GM12892 (cell line): ENCODE measurements around the gene PITPNC1.
"Not testable (repeated sequence)": the region's sequence is repeated elsewhere in the genome, so short reads cannot be mapped to it uniquely, and the experiment has no call there.

Experiments
- DNase-seq: peaks from one replicate; pipeline ENCODE4 v3.0.0; 2011; ENCODE audit not compliant: insufficient read length
- FAIRE-seq: peaks from 2 replicates; lab custom pipeline; 2011; peaks lifted over from hg19 to GRCh38; lab: Jason Lieb, UNC
- POLR2A ChIP-seq: IDR thresholded peaks from 2 replicates; pipeline ENCODE4 v1.6.1; 2011; ENCODE audit warnings: low read depth, low read length, control low read depth
- POLR2AphosphoS5 ChIP-seq: IDR thresholded peaks from 2 replicates; pipeline ENCODE4 v1.6.1; 2011; ENCODE audit warnings: low read depth, low read length, control low read depth
- TAF1 ChIP-seq: IDR thresholded peaks from 2 replicates; pipeline ENCODE4 v1.6.1; 2011; ENCODE audit warnings: low read depth, mild to moderate bottlenecking, control low read depth, low read length, borderline replicate concordance

The PITPNC1 gene

DNA sequence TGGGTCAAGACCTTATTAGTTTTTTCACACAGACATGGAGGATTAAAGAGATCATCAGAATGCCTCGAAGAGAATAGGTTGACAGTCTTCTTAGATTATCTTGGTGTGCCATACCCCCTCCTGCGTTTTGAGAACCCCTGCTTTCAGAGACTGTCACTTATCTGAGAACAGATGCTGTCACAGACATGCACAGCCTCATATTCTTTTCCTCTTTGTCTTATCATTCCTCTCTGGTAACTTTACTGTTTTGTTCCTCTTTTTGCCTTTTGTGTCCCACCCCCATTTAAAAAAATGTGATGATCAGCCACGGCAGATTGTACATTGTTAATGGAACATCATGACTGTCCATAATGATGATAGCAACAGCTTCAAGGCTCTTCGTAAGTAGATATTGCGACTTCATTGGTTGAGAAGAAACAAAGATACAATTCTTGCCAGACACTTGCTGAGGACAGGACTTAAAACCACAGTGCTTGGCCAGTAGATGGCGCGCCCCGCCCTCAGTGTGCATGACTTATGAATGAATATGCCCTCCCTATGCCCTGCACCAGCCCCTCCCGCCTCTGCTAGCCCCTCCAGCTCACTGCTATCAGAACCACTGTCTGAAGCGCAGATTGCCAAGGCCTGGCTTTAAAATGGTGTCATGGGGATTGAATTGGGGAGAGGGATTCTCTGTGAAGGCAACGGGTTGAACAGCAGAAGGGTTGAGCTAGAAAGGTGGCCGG lies 2.6 kb upstream of the PITPNC1 start:
- no peak for TF ChIP-seq POLR2A
- no peak for TF ChIP-seq TAF1
- no peak for TF ChIP-seq POLR2AphosphoS5
- FAIRE-seq = peak; percentile 95
- peak; percentile 45 for DNase-seq

DNA sequence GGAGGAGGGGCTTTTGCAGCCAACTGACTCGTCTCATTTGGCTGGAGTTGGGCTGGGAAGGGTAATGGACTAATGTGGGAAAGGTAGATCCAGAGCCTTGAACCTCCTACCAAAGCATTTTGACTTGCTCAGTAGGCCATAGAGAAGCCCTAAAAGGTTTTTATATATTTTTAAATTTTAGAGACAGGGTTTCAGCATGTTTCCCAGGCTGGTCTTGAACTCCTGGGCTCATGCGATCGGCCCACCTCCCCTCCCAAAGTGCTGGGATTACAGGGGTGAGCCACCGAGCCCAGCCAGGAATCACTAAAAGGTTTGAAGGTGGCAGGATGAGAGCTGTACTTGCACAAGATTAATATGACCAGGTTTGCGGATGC lies 2.0 kb upstream of the PITPNC1 start:
- FAIRE-seq (no peak), DNase-seq (no peak)
- no peak for TF ChIP-seq TAF1
- TF ChIP-seq POLR2AphosphoS5 = no peak
- TF ChIP-seq POLR2A = no peak

DNA sequence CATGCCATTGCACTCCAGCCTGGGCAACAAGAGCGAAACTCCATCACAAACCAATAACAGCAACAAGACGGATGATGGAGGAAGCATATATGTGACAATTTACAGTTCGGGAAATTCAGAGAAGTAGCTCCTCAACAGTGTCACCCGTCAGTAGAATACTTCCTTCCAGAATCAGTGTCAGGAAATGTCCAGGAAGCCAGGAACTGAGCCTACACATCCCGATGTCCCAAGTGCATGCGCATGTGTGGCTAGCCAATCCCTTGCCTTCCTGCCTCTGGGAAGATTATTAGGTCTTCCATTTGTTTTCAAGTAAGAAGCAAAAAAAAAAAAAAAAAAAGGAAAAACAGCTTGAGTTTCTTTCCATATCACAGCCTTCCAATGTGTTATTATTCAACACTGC lies 1.4 kb upstream of the PITPNC1 start:
- FAIRE-seq (no peak), DNase-seq (no peak)
- no peak for TF ChIP-seq POLR2A
- TF ChIP-seq POLR2AphosphoS5 = no peak
- TF ChIP-seq TAF1 = no peak

DNA sequence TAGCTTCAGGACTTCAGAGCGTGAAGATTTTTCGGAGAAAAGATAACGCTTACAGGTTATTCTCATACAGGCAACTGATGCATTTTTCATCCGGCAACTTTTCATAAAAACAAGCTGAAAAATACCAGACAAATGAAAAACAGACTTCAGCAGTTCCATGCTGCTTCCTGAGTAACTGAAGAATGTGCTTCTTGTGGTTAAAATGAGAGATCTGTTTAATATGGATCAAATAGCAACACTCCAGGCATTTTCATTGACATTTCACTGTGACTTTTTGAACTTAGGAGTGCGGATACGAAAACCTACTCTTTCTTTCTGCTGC lies 705 bp upstream of the PITPNC1 start:
- TF ChIP-seq TAF1 (no peak), POLR2AphosphoS5 (no peak), POLR2A (no peak)
- DNase-seq (no peak), FAIRE-seq (no peak)

DNA sequence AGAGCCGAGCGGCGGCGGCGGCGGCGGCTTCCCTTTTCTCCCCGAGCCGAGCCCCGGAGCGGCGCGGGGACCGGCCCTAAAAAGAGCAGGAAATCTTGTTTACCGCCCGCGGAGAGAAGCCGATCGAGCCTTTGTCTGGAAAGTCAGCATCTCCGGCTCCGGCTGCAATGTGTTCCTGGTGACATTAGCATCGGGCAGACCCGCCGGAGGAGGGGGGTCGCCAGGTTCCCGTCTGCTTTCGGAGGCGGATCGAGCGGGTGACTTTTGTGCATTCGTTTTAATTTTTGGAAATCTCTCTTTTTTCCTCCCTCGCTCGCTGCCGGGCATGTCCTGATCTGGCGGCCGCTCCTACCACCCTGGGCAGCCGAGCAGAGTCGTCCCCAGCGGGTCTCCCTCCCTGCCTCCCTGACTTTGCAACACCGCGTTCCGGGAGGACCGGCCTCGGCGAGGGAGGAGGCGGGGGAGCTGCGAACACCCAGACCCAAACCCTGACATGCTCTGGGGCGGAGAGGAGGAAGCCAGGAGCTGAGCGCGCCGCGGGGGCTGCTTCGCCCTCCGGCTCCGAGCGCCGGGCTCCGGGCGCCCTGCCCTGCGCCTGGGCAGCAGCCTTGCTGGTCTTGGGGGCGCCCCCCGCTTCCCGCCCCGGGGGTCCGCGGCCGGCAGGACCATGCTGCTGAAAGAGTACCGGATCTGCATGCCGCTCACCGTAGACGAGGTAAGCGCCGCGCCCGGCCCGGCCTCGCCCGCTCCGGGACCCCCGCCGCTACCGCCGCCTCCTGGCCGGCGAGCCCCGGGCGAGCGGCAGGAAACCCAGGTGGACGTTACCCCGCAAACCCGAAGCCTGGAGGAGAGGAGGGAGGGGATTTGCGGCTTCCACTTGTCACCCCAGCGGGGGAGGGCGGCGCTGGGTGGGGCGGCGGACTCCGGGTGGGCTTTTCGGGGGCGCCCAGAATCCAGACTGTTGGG lies 690 bp downstream of the PITPNC1 start:
- DNase-seq = peak; percentile 50
- TF ChIP-seq POLR2AphosphoS5 = no peak
- peak; percentile 6; the same call in 1 of the 2 replicates for TF ChIP-seq POLR2A
- no peak for FAIRE-seq

DNA sequence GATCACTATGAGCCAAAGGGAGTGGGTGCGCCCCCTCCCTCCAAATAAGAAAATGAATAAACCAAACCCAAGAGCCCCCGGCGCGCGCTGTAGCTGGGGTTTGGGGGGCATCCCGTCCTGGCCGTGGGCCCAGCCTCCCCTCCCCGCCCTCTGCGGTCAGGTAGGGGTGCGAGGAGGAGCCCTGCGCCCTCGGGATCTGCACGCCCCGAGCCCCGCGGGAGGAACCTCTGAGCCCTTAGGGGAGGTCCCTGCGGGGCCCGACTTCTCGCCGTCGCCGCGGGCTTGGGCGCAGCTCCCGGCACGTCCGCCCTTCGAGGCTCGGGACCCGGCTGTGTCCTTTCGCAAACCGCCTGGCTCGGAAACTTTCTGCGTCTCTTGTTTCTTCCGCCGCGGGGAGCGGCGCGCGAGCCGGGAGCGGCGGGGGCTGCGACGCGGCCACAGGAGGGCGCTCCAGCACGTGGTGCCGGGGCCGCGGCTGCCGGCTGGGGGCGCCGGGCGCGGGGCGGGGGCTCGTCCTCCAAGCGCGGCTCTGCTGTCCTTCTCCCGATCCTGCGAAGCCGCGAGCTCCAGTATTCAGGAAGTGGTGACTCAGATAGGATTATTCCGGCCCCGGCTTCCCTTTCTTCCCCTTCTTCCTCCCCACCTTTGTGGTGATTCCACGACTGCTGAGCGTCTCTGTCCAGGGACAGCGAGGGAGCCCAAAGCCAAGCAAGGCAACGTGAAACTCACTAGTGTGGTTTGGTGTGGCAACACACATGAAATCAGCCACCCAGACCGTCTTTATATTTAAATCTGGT lies 1.6 kb downstream of the PITPNC1 start:
- TF ChIP-seq POLR2A (peak; percentile 58; the same call in 1 of the 2 replicates), TAF1 (no peak), POLR2AphosphoS5 (no peak)
- FAIRE-seq = peak; percentile 44
- DNase-seq = peak; percentile 61

DNA sequence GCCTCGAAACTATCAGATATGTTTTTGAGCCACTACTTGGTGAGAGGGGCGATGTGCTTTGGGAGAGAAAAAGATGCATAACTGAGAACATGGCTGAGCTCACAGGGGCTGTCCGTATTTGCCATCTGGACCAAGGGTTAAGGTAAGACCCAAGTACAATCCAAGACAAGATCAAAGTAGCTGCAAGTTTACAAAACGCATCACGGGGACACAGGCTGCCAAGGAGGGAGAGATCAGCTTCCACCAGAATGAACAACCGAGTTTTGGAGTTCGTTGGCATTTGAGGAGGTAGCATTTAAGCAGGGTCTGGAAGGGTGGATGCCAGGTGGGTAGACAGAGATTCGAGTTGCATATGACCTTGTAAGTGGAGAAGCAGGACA lies 2.2 kb downstream of the PITPNC1 start:
- FAIRE-seq (peak; percentile 68), DNase-seq (no peak)
- TF ChIP-seq TAF1 = no peak
- no peak for TF ChIP-seq POLR2A
- no peak for TF ChIP-seq POLR2AphosphoS5

DNA sequence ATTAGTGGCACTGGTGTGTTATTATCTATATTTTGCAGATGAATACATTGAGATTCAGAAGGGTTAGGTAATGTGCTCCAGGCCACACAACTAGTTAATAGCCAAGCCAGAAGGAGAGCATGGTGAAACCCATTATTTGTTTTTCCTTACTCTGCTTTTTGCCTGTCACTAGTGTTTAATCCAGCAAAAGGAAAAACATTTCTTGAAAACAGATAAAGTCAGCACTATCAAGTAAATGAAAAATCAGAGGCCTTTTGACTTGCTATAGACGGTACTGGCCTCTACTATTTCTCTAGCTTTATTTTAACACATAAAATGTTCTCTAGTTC lies 4.8 kb downstream of the PITPNC1 start:
- no peak for DNase-seq
- no peak for FAIRE-seq
- TF ChIP-seq POLR2A (no peak), POLR2AphosphoS5 (no peak), TAF1 (no peak)

DNA sequence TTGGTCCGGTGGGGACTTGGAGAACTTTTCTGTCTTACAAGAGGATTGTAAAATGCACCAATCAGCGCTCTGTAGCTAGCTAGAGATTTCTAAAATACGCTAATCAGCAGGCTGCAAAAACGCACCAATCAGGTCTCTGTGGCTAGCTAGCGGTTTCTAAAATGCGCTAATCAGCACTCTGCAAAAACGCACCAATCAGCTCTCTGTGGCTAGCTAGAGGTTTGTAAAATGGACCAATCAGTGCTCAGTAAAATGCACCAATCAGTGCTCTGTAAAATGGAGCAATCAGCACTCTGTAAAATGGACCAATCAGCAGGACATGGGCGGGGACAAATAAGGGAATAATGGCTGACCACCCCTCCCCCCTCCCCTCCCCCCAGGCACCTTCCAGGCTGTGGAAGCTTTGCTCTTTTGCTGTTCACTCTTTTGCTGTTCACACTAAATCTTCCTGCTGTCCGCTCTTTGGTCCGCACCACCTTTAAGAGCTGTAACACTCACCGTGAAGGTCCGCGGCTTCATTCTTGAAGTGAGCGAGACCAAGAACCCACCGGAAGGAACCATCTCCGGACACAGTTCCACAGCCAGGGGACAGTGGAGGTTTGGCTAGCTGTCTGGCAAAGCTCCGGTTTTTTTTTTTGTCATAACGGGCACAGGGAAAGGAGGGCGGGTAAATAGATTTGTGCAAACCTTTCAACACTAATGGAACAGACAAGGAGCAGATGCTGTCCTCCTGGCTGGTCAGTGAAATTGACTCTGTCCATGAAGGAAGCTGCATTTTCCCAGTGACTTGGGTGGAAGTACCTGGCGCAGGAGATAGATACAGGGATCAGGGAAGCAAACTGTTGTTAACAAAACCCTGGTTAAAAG lies 8.3 kb downstream of the PITPNC1 start:
- FAIRE-seq = no peak
- DNase-seq = no peak
- TF ChIP-seq POLR2A = no peak
- TF ChIP-seq POLR2AphosphoS5 = no peak
- TF ChIP-seq TAF1 = no peak

DNA sequence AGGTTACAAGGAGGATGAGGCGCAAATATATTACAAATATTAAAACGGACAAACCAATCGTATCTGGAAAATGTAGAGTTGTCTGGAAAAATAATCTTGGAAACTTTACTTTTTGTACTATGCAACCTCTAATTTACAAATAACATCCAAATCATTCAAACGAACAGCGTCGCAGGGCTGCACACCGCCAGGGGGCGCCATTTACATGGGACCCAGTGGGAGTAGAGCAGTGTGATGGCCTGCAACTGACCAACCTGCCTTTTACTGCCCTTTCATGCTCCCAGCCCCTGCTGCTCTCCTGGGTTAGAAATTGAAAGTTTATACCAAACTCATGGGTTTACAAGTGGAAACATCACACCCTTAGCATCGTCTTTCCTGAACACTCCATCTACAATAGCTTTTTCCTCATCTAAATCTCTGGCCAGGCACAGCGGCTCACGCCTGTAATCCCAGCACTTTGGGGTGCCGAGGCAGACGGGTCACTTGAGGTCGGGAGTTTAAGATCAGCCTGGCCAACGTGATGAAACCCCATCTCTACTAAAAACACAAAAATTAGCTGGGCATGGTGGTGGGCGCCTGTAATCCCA lies 10.0 kb downstream of the PITPNC1 start:
- DNase-seq (no peak), FAIRE-seq (no peak)
- TF ChIP-seq POLR2AphosphoS5 (no peak), TAF1 (no peak), POLR2A (no peak)

DNA sequence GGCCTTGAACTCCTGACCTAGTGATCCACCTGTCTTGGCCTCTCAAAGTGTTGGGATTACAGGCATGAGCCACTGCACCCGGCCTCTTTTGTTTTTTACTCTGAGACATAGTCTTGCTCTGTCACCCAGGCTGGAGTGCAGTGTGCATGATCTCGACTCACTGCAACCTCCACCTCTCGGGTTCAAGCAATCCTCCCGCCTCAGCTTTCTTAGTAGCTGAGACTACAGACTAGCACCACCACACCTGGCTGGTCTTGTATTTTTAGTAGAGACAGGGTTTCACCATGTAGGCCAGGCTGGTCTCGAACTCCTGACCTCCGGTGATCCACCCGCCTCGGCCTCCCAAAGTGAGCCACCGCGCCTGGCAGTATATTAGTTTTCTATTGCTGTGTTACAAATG lies 11.5 kb downstream of the PITPNC1 start:
- FAIRE-seq, DNase-seq: not testable (repeated sequence)
